HepG2 (cell line): ENCODE results near the gene KRTAP5-6. TPM values are rescaled to one million over a fixed set of nuclear protein-coding genes. Genes with fewer than 3 reads are reported as not detected.
A peak's percentile ranks its signal among the peaks of the same experiment; 100 is the strongest.

ENCODE experiments used
- ATAC-seq: fragments of 200-7000 bp; cut with Tn5 transposase; 3 replicates; pipeline ENCODE4 v1.9.1; 2020; ENCODE audit warnings: mild to moderate bottlenecking, moderate library complexity
- BruUV-seq: library from RNA; stranded (reverse); fragments of 400-500 nt; replicated peaks from 2 replicates; lab custom pipeline; 2021; lab: Mats Ljungman, UMichigan
- CTCF ChIA-PET: fragments of 300-600 bp; formaldehyde crosslinking; extraction: SDS; loops from one replicate; lab custom pipeline; 2021; ENCODE audit warnings: low total read pairs, inconsistent platforms, low intra/inter-chr PET ratio; lab: Yijun Ruan, JAX
- POLR2A ChIA-PET: fragments of 350-600 bp; sonication (Branson Sonifier 250); formaldehyde crosslinking; loops from one replicate; lab custom pipeline; 2020; ENCODE audit warnings: antibody characterized with exemption, inconsistent platforms; lab: Yijun Ruan, JAX
- DNase-seq: peaks from one replicate; pipeline ENCODE4 v3.0.0-alpha.2; 2015; ENCODE audit warnings: low spot score
- FAIRE-seq: peaks from 3 replicates; lab custom pipeline; 2011; peaks lifted over from hg19 to GRCh38; lab: Jason Lieb, UNC
- H2AFZ ChIP-seq: one replicate; pipeline ENCODE4 v1.6.1; 2011; ENCODE audit warnings: low read length, inconsistent platforms
- H3K27ac ChIP-seq: fragments of 300-600 bp; 3 replicates; pipeline ENCODE4 v1.8.0; 2011; ENCODE audit warnings: mixed run types, mild to moderate bottlenecking, mixed read lengths, low read length, inconsistent platforms; ENCODE audit not compliant: insufficient read depth; ENCODE audit errors: extremely low read length
- H3K27me3 ChIP-seq, 2 experiments: fragments of 200-600 bp in 1 of 2; 2 replicates in 1 of 2; 3 replicates in 1 of 2; pipeline versions ENCODE4 v1.6.0 to v1.8.0; 2011; ENCODE audit warnings: low read length in 2 of 2, mild to moderate bottlenecking in 2 of 2, moderate library complexity in 2 of 2, inconsistent platforms in 1 of 2; ENCODE audit not compliant: insufficient read depth in 2 of 2, control insufficient read depth in 1 of 2
- H3K36me3 ChIP-seq, 2 experiments: fragments of 200-600 bp in 1 of 2; replicated peaks in 1 of 2; 2 replicates in 1 of 2; 3 replicates in 1 of 2; pipeline versions ENCODE4 v1.5.1 to v1.8.0; 2011; ENCODE audit warnings: low read length in 2 of 2, inconsistent platforms in 1 of 2; ENCODE audit not compliant: insufficient read depth in 2 of 2, control insufficient read depth in 1 of 2
- H3K4me1 ChIP-seq: 2 replicates; pipeline ENCODE4 v1.5.1; 2012; ENCODE audit warnings: low read length, inconsistent platforms; ENCODE audit not compliant: insufficient read depth
- H3K4me2 ChIP-seq: 2 replicates; pipeline ENCODE4 v1.6.0; 2011; ENCODE audit warnings: low read depth, low read length, inconsistent platforms
- H3K4me3 ChIP-seq, 3 experiments: fragments of 200-600 bp in 1 of 3; sonication (generic), shearing (Covaris generic) in 1 of 3; replicated peaks in 1 of 3; 2 replicates each; pipeline ENCODE4 v1.5.1; 2011 to 2016; ENCODE audit warnings: low read length in 3 of 3, inconsistent platforms in 2 of 3, low read depth in 2 of 3, mild to moderate bottlenecking in 2 of 3, control low read depth in 1 of 3, mixed read lengths in 1 of 3; ENCODE audit not compliant: insufficient read depth in 1 of 3
- H3K79me2 ChIP-seq: one replicate; pipeline ENCODE4 v1.6.1; 2011; ENCODE audit warnings: low read length, inconsistent platforms; ENCODE audit not compliant: insufficient read depth
- H3K9ac ChIP-seq: 2 replicates; pipeline ENCODE4 v1.6.0; 2011; ENCODE audit warnings: mild to moderate bottlenecking, low read depth, low read length, inconsistent platforms; ENCODE audit not compliant: insufficient read depth
- H3K9me3 ChIP-seq: 2 replicates; pipeline ENCODE4 v1.5.1; 2012; ENCODE audit warnings: mild to moderate bottlenecking, low read length
- H4K20me1 ChIP-seq: 2 replicates; pipeline ENCODE4 v1.6.0; 2011; ENCODE audit warnings: inconsistent platforms, mild to moderate bottlenecking, low read length, moderate library complexity; ENCODE audit not compliant: insufficient read depth
- BRD4 ChIP-seq: sonication (generic); formaldehyde crosslinking; IDR thresholded peaks from 2 replicates; pipeline ENCODE4 v1.4.0; 2020; ENCODE audit warnings: missing genetic modification reagents
- GATA4 ChIP-seq: sonication (generic); IDR thresholded peaks from 2 replicates; pipeline ENCODE4 v1.6.1; 2016; ENCODE audit warnings: antibody characterized with exemption, low read depth, borderline replicate concordance
- GMEB1 ChIP-seq: sonication (generic); formaldehyde crosslinking; IDR thresholded peaks from 2 replicates; pipeline ENCODE4 v1.5.1; 2020; ENCODE audit warnings: missing genetic modification reagents, mild to moderate bottlenecking, borderline replicate concordance
- JUN ChIP-seq: sonication (generic); formaldehyde crosslinking; IDR thresholded peaks from 2 replicates; pipeline ENCODE4 v1.4.0; 2020; ENCODE audit warnings: mild to moderate bottlenecking, missing genetic modification reagents
- JUNB ChIP-seq: sonication (generic); formaldehyde crosslinking; IDR thresholded peaks from 2 replicates; pipeline ENCODE4 v1.8.0; 2022; ENCODE audit warnings: missing genetic modification reagents, mild to moderate bottlenecking, borderline replicate concordance
- MED13 ChIP-seq: sonication (generic); formaldehyde crosslinking; IDR thresholded peaks from 2 replicates; pipeline ENCODE4 v1.5.0; 2020; ENCODE audit warnings: missing genetic modification reagents
- MNT ChIP-seq: fragments of 450-650 bp; IDR thresholded peaks from 2 replicates; pipeline ENCODE4 v1.6.1; 2016
- PCBP1 ChIP-seq: fragments of 200-400 bp; formaldehyde crosslinking; IDR thresholded peaks from 2 replicates; pipeline ENCODE4 v1.6.1; 2017; ENCODE audit warnings: mild to moderate bottlenecking, low read depth, low read length, borderline replicate concordance
- TMF1 ChIP-seq: sonication (generic); formaldehyde crosslinking; IDR thresholded peaks from 2 replicates; pipeline ENCODE4 v1.8.1; 2022; ENCODE audit warnings: low read depth, missing genetic modification reagents
- ZBTB20 ChIP-seq: sonication (generic); formaldehyde crosslinking; IDR thresholded peaks from 2 replicates; pipeline ENCODE4 v1.8.1; 2023; ENCODE audit warnings: missing genetic modification reagents, low read depth, mild to moderate bottlenecking, borderline replicate concordance
- ZMYM3 ChIP-seq: sonication (generic); formaldehyde crosslinking; IDR thresholded peaks from 2 replicates; pipeline ENCODE4 v1.5.1; 2020; ENCODE audit warnings: mild to moderate bottlenecking, missing genetic modification reagents
- ZNF280B ChIP-seq: sonication (generic); formaldehyde crosslinking; IDR thresholded peaks from 2 replicates; pipeline ENCODE4 v1.5.0; 2020; ENCODE audit warnings: missing genetic modification reagents, mild to moderate bottlenecking, borderline replicate concordance
- ZNF430 ChIP-seq: sonication (generic); formaldehyde crosslinking; IDR thresholded peaks from 2 replicates; pipeline ENCODE4 v1.9.0; 2021; ENCODE audit warnings: mild to moderate bottlenecking, missing genetic modification reagents
- ZNF674 ChIP-seq: sonication (generic); formaldehyde crosslinking; IDR thresholded peaks from 2 replicates; pipeline ENCODE4 v1.5.0; 2020; ENCODE audit warnings: low read depth, mild to moderate bottlenecking, missing genetic modification reagents
- ZNF790 ChIP-seq: sonication (generic); formaldehyde crosslinking; IDR thresholded peaks from 2 replicates; pipeline ENCODE4 v1.8.0; 2022; ENCODE audit warnings: missing genetic modification reagents, mild to moderate bottlenecking, borderline replicate concordance
- ZNF850 ChIP-seq: sonication (generic); formaldehyde crosslinking; conservative IDR thresholded peaks from 2 replicates; pipeline ENCODE4 v1.9.0; 2021; ENCODE audit warnings: mild to moderate bottlenecking, missing genetic modification reagents
- ZSCAN22 ChIP-seq: sonication (generic); formaldehyde crosslinking; IDR thresholded peaks from 2 replicates; pipeline ENCODE4 v1.4.0; 2020; ENCODE audit warnings: mild to moderate bottlenecking, missing genetic modification reagents
- WGBS: methylation state at CpG from one replicate; pipeline ENCODE4 v1.1.6; 2017; ENCODE audit warnings: low lambda C conversion rate; 5-methylcytosine and 5-hydroxymethylcytosine counted together
- in situ Hi-C: cut with HindIII; loops from 2 replicates; pipeline ENCODE4 v1.10.0; 2017; ENCODE audit warnings: low pct_unique_long_range_greater_than_20kb; ENCODE audit not compliant: extremely low pct_ligation_motif_present
- intact Hi-C: fragments of 100-400 bp; cut with micrococcal nuclease; formaldehyde crosslinking; loops from one replicate; pipeline ENCODE4 v1.10.0; 2022; ENCODE audit not compliant: unreplicated experiment
- polyA plus RNA-seq, 8 experiments: library from polyadenylated mRNA; depleted of rRNA in 3 of 8; stranded (reverse) in 7 of 8; unstranded in 1 of 8; fragments of >200 nt; fragmentation: Illumina TruSeq in 4 of 8; extraction: Trizol in 4 of 8; gene quantifications; 2 replicates each; pipeline versions ENCODE4 v1.2.1 to v1.2.3, GENCODE V29; 2011 to 2016; ENCODE audit warnings: low read depth in 4 of 8, missing spikeins in 1 of 8, mixed read lengths in 1 of 8; ENCODE audit not compliant: insufficient read depth in 1 of 8
- total RNA-seq, 5 experiments: library from RNA; depleted of rRNA; stranded (reverse); fragments of >200 nt; fragmentation: Illumina TruSeq; extraction: Trizol; gene quantifications; 2 replicates each; pipeline ENCODE4 v1.2.3, GENCODE V29; 2016; ENCODE audit warnings: low read depth in 1 of 5

The KRTAP5-6 gene
- total and polyA plus RNA-seq, 2 of the 13 experiments (the other 11 are each of a cell fraction or from before 2014, with no cell fraction given): not detected

GRCh38 chr11:1691878-1692707, 4.9 kb upstream of the KRTAP5-6 start:
- ChIA-PET POLR2A (interaction anchor here (0.7 to 5.5 kb wide), 28 partner anchors 11 to 896 kb away, joined by 3 to 141 read pairs (median 8); partner anchors contain the start of genes CTSD, IFITM10 and MRPL23), CTCF (interaction anchor here (0.8 to 4.5 kb wide), 6 partner anchors 38 to 464 kb away, joined by 3 to 44 read pairs (median 16); no protein-coding TSS in a partner anchor)
- peak overlapping the region in 1 of 3 experiments; percentile 20; a peak in 1 of 6 replicates for H3K4me3 ChIP-seq
- no peak for DNase-seq
- in situ Hi-C loops (loop anchor here (5.0 kb wide), 1 partner anchor 35 kb away; no protein-coding TSS in a partner anchor), intact Hi-C loops (loop anchor here (2.0 kb wide), 1 partner anchor 15 kb away; no protein-coding TSS in a partner anchor)
- H3K9me3 ChIP-seq: no peaks in the 10 kb centered on the region
- no peaks in the 10 kb centered on the region; a peak in 2 of 5 replicates for H3K27me3 ChIP-seq
- ATAC-seq: no peak
- FAIRE-seq: no peak
- H3K4me2 ChIP-seq: peak overlapping the region; percentile 33
- no TSS peak for BruUV-seq
- H3K79me2 ChIP-seq: peaks cover 2% of the 10 kb centered on the region
- peak overlapping the region; percentile 73 for H3K9ac ChIP-seq
- WGBS: 80% methylated on average over 10 of the region's 16 CpGs
- H3K4me1 ChIP-seq: peaks cover 83% of the 10 kb centered on the region
- peak overlapping the region; percentile 100 for H3K27ac ChIP-seq
- no peak overlapping the region for H2AFZ ChIP-seq
- no peaks in the 10 kb centered on the region for H3K36me3 ChIP-seq
- H4K20me1 ChIP-seq: no peaks in the 10 kb centered on the region
- peak; percentile 60; the same call in 1 of the 2 replicates for TF ChIP-seq ZNF790 (CRISPR knock-in tag)
- 0 out of 2 replicates have a peak, but pooled peaks have one; percentile 28 for TF ChIP-seq ZBTB20 (CRISPR knock-in tag)
- TF ChIP-seq TMF1 (CRISPR knock-in tag): 0 out of 2 replicates have a peak, but pooled peaks have one; percentile 48
- TF ChIP-seq JUN (CRISPR knock-in tag): no peak
- TF ChIP-seq ZNF280B (CRISPR knock-in tag): peak; percentile 60; the same call in 1 of the 2 replicates
- 0 out of 2 replicates have a peak, but pooled peaks have one; percentile 6 for TF ChIP-seq GATA4
- 0 out of 2 replicates have a peak, but pooled peaks have one; percentile 3 for TF ChIP-seq GMEB1 (CRISPR knock-in tag)
- 0 out of 2 replicates have a peak, but pooled peaks have one; percentile 18 for TF ChIP-seq ZMYM3 (CRISPR knock-in tag)
- peak; percentile 25; the same call in 1 of the 2 replicates for TF ChIP-seq JUNB
- TF ChIP-seq BRD4: peak; percentile 41; the same call in 1 of the 2 replicates
- 0 out of 2 replicates have a peak, but pooled peaks have one; percentile 36 for TF ChIP-seq ZNF674 (CRISPR knock-in tag)
- no peak for TF ChIP-seq PCBP1
- no peak for TF ChIP-seq ZSCAN22
- TF ChIP-seq MNT: no peak
- 0 out of 2 replicates have a peak, but pooled peaks have one; percentile 35 for TF ChIP-seq MED13 (CRISPR knock-in tag)
- 0 out of 2 replicates have a peak, but pooled peaks have one; percentile 21 for TF ChIP-seq ZNF850
- TF ChIP-seq ZNF430: 0 out of 2 replicates have a peak, but pooled peaks have one; percentile 8
